Body of pancreas (tissue), 4 donors: Measurements from ENCODE around the gene GNB1L.

ENCODE experiments used
- POLR2A ChIP-seq, 3 donors: fragments of 450-650 bp; IDR thresholded peaks; one replicate each; pipeline ENCODE4 v1.6.1; 2016; ENCODE audit warnings: antibody characterized with exemption in 3 of 3, mild to moderate bottlenecking in 2 of 3
- TF ChIP-seq, protein P1 (sequence below), 7 experiments: fragments of 450-650 bp in 4 of 7; fragments of 200-600 bp in 3 of 7; sonication (generic) in 3 of 7; IDR thresholded peaks; one replicate each; pipeline ENCODE4 v1.5.1; 2016 to 2019; ENCODE audit warnings: antibody characterized with exemption in 7 of 7

DNA sequence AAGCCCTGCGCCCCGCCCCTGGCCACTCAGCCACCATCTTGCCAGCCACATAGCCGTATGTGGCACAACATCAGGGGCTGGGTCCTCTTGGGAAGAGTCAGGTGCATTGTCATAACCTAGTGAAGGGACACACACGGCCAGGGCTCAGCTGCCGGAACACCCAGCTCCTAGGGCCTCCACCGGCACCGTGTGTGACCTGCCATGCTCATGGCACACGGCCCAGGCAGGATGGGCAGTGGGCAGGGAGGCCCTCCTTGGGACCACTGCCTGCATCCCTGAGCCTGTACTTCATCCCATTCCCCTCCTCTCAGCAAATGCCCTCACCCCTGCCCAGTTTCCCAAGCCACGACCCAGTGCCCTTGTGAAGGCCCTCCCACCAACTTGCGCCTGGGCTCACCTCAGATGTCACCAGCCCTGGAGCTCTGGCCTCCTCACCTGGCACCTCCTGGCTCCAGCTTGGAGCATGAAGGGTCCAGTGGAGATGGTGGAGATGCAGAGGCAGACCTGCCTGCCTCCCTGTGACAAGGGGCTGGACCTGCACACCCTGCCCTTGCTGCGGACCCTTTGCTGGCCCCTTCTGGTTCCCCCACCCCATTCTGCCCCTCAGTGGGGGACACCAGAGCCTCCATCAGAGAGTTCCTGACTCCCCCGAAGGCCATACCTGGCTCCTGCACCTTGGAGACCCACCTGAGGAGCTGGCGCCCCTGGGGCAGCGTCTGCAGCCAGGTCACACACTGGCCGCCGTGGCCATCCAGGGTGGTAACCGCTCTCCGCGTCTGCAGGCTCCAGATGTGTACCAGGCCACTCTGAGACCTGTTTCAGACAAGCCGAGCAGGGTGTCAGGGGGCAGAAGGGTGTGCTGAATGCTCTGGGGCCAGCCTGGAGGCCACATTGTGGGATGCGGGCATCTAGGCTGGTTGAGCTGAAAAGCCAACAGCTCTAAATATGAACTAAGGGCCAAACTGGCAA, 34.5 kb downstream of the GNB1L start:
- no peak for TF ChIP-seq POLR2A (IDR thresholded peaks at IDR 0.05)
- TF ChIP-seq, protein P1, sequence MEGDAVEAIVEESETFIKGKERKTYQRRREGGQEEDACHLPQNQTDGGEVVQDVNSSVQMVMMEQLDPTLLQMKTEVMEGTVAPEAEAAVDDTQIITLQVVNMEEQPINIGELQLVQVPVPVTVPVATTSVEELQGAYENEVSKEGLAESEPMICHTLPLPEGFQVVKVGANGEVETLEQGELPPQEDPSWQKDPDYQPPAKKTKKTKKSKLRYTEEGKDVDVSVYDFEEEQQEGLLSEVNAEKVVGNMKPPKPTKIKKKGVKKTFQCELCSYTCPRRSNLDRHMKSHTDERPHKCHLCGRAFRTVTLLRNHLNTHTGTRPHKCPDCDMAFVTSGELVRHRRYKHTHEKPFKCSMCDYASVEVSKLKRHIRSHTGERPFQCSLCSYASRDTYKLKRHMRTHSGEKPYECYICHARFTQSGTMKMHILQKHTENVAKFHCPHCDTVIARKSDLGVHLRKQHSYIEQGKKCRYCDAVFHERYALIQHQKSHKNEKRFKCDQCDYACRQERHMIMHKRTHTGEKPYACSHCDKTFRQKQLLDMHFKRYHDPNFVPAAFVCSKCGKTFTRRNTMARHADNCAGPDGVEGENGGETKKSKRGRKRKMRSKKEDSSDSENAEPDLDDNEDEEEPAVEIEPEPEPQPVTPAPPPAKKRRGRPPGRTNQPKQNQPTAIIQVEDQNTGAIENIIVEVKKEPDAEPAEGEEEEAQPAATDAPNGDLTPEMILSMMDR (IDR thresholded peaks at IDR 0.05): no peak
